SKM-1 treated with dmso at 0.1 percent for 144 hours (cell line): Measurements from ENCODE around the gene TCF12.

Experiments
- DNase-seq: peaks from one replicate; lab custom pipeline; 2025; ENCODE audit not compliant: unreplicated experiment; lab: John Stamatoyannopoulos, UW

The TCF12 gene

DNA sequence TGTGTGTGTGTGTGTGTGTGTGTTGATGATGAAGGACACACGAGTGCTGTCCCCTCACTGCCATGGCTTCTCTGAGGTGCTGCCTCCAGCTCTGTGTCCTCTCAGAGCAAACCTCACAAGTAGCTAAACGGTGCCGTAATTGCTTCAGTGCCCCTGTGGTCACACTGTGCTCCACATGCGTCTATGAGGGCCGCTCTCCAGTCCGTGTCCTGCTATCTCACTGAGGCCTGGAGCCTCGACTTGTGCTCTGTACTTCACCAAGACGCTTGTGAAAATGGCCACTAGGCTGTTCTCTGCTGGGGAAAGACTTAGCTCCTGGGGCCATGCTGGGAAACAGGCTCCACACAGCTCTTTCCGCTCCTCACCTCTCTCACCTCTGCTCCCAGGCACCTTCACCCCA lies 392.4 kb downstream of the TCF12 start:
- DNase-seq, result no peak

DNA sequence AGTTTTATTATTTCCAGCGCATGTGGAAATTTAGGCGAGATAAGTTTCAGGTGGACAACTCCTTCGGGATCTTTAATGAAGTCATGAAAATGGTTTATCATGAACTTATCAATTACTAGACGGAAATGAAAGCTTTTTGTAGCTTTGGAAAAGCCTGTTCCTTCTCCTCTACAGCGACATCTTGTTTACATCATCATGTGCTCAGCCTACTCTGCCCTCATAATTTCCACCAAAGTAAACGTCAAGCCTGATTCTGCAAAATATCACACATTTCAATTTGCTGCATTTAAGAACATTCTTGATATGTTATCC lies 393.5 kb downstream of the TCF12 start:
- no peak for DNase-seq

DNA sequence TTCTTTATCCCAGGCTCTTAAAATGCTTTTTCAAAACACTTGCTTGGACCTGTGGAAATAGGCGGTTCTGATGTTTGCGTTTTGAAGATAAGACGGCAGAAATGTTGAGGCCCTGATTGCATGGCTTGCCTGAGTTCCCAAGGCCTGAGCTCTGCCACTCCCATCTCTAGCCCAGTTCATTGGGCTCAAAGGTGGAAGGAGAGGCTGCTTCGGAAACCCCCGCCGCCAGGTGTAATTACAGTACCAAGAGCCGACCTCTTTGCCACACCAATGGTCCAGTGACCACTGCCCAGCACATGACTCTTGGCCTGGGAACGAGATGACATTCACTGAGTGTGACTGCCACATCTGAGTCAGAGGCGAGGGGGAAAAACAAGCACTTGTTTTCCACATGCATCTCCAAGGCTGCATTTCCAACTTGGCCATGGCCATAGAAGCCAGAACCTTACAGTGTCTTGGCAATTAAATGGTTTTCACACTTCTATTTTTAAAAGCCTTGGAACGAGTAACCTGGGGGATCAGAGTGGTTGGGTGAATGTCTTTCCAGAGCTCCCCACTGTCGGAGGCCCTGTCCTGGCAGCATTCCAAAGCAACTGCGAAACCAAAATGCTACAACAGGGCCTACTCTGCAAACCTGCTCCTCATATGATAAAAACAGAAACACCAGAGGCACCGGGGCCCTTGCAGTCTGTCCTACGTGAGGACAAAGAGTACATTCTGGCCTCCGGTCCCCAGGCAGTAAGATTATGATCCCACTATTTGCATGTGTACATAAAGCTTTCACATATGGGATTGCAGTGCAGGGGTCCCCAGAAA lies 394.1 kb downstream of the TCF12 start:
- no peak for DNase-seq

DNA sequence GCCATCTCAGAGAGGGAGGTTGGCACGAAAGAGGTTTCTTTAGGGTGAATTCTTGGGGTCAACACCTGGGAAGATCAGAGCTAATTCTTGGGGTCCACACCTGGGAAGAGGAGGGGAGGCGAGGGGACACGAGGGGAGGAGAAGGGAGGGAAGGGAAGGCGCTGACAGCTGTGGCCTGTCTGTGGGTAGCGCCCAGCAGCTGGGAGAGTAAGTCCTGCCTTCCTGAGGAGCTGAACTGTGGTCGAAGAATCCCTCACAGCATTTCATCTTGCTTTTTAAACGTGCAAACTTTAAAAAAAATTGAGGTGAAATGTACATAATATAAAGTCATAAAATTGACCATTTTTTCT lies 394.7 kb downstream of the TCF12 start:
- DNase-seq, result no peak

DNA sequence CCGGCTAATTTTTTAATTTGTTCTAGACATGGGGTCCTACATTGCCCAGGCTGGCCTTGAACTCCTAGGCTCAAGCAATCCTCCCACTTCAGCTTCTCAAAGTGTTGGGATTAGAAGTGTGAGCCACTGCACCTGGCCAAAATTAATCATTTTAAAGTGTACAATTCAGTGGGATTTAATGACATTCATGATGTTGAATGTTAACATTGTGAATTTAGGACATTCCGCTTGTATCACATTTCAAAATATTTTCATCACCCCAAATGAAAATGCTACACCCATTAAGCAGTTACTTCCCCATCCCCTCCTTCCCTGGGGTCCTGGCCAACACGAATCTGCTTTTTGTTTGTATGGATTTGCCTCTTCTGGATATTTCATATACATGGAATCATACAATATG lies 395.8 kb downstream of the TCF12 start:
- DNase-seq, result no peak

DNA sequence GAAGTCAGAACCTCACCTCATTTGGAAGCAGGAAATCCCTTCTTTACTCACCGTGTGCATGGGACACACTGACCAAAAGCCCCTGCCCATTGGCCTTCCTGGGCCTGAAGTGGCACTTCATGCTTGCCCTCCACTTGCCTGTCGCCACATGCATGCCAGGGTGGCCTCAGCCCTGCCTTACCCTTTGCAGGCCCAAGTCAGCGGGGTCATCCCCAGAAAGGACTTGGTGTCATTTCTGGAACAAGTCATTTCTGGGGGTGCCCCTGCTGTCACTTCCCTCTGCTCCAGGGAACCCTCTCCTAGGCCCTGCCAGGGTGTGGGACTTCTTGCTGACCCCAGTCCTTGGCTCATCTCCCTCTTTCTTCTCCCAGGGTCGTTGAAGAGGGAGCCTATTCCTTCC lies 398.0 kb downstream of the TCF12 start:
- DNase-seq, result no peak

DNA sequence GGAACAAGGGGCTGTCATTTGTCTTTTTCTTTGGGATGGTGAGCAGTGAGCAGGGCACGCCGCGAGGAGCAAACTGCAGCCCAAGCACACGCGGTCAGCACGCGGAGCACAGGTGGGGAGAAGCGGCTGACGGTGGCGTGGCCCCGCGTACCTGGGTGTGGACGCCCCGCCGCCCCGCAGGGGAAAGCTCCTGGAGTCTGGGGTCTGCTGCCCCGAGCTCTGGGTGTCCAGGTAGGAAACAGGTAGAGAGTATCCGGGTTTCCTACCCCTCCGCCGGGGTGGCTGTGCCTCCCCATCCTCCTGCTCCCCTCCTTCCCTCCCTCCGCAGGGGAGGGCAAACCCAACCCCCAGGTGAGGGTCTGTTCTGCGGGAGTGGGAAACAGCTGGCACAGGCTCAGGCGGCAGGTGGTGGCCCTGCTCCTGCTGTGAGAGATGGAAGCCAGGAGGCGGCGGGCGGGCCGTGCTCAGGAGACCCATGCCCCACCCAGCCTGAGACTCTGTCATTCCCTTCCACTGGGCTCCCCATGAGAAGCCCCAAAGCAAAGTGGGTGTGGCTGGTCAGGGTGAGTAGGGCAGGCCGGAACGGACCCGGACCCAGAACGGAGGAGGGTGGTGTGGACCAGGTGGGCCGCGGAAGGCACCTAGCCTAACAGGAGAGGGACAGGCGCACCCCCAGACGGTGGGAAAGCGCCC lies 400.9 kb downstream of the TCF12 start:
- DNase-seq, result no peak

DNA sequence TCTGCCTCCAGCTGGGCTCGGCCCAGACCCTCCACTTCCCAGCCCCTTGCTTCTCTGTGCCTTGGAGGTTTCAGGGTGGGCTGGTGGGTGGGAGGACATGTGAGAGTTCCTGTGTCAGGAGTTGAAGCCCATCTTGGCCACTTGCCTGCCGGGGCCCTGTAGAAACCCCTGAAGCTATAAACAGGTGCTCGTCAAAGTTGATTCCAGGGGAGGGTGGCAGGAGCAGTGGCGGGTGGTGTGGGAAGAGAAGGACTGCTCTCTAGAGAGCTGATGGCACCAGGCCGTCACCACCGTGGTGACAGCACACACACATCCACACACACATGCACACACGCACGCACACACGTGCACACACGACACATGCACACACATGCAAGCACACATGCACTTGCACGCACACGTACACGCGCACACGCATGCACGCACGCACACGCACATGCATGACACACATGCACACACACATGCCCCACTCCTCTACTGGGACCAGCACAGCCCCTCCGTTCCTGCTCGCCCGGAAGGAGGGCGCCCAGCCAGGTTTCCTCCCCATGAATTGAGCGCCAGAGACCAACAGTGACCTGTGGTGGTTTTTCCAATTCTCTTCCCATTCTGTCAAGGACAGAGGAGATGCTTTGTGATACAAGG lies 401.6 kb downstream of the TCF12 start:
- no peak for DNase-seq

DNA sequence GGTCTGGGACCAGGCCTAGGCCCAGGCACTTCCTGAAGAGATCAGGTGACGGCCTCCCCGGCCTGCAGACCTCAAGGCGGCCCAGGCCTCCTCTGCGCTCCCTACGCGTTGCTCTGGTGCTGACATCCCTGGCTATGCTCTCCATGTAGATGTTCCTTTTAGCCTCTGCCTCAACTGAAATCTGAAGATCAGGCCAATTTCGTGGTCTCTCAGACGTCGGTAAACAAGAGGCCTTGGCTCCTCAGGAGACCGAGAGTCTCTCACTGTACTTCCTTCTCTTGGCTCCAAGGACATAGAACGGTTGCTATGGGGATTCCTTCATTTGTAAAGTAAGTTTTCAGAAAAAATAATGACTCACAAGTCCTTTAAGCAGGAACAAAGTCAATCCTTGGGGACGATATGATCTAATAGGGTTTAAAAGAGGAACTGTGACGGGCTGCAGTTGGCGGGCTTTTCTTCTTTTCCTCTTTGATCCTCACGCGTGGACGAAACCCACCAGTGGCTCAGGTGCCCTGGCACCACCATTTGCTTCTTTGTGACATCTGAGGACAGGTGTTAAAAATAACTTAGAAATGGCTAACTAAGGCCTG lies 402.3 kb downstream of the TCF12 start:
- no peak for DNase-seq

DNA sequence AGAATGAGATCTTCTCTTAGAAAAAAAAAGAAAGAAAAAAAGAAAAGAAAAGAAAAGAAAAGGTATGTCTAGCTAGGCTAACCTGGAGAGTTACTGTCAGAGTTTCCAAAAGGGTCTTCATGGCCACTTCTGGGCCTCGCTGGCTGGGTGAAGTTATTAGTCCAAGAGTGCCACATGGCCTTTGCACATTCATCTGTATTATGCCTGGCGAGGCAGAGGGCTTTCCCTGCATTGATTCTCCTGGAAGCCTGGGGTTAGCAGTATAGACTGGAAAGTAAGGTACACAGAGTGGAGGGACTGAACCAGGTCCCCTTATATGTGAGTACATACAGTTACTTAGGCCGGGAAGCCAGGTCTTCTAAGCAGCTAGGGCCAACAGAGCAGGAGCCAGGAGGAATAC lies 403.0 kb downstream of the TCF12 start:
- no peak for DNase-seq

DNA sequence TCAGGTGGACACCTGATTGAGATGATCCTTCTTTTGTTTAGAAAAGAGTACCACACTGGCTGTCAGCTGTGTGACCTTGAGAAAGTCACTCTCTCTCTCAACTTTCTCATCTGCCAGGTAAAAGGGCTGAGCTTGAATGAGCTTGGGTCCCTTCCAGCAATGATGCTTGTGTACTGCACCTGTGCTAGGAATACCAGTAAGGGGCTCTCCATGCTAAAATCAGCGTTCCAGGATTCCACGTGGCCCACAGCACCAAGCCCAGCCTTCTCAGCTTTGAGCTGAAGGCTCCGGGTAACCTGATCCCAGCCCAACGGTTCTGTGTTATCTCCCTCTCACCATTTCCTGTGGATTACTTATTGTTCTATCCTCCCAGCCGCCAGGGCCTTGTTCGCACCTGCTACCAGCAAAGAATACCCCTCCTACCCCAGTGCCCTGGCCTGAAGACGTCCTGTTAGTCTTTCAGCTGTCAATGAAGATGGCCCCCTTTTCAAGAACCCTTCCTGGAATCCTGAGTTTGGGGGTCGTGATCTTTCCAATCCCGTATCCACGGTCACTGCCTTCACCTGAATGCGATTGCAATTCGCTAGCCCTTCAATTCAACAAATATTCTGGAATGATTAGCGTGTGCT lies 403.6 kb downstream of the TCF12 start:
- no peak for DNase-seq

DNA sequence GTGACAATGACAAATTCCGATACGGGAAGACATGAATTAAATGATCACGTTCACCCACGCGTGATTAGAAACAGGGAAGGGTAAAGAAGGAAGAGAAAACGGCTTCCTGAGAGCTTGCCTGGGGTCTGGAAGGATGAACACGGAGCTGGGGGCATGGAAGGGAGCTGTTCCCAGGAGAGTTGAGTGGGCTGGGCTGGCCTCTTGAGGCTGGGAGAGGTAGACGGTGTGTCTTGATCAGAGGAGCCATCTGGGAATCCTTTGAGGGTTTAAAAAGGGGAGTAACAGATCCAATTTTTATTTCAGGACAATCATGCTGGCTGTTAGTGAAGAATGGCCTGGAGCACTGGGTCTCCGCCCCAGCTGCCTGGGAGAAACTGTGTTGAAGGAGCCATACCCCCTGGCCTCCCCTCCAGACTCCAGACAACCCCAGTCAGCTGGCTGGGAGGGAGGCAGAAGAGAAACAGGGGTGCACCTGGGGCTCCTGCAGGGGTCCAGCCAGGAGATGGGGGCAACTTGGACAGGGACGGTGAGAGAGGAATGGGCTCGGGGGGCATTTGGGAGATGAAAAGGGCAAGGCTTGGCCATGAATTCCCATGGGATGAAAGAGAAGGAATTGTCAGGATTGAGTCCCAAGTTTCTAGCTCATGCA lies 404.3 kb downstream of the TCF12 start:
- no peak for DNase-seq

DNA sequence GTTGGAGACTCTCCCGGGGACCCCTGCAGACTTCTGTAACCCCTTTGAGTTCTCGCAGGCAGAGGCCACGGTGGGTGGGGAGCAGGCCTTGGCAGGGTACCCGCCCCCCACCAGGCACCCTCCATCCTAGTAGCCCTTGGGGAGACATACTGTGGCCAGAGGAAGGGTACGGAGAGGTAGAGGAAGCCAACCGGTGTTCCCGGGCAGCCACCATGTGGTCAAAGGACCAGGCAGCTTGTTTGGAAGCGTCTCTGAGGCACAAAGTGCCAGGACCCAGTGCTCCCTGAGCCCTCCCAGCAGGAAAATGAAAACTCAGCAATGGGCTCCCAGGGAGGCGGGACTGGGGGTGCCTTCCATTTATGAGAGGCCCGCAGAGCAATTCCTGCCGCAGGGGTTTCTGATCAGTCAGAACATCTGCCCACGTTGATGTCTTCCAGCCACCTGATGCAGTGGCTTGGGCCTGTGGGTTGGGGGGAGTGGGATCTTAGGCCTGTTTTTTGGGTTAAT lies 404.9 kb downstream of the TCF12 start:
- no peak for DNase-seq

DNA sequence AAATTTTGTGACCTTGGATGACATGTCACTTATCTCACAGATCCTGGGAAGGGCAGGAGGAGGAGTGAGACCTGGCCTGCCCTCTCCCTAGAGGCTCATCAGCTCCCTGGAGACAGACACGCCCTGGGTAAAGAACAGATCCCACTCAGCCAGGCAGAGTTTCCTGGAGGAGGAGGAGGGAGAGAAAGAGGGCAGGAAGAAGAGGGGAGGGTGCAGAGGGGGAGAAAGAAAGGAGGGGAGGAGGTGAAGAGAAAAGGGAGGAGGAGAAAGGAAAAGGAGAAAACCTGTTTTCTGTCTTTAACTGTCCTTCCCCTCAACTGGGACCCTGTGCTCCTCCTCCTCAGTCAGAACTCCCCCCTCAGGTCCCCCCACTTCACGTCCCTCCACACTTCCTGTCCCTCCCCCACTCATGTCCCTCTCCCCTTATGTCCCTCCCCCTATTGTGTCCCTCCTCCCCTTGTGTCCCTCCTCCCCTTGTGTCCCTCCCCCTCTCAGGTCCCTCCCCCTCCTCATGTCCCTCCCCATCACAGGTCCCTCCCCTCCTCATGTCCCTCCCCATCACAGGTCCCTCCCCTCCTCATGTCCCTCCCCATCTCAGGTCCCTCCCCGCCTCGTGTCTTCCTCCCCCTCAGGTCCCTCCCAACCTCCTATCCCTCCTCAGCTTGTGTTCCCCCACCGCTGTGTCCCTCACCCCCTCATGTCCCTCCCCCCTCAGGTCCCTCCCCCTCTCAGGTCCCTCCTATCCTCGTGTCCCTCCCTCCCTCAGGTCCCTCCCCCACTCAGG lies 405.6 kb downstream of the TCF12 start:
- no peak for DNase-seq

DNA sequence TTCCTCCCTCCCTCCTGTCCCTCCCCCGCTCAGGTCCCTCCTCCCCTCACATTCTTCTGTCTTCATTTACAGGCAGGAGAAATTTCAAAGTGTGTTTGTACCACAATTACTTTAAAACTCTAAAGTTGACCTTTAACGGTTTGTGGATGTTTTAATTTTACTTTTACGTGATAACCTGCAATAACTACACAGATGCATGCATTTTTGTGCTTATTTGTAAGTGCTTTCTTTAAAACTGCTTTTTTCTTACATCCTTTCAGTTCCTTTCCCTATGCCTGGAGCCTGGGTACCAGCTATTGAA lies 406.1 kb downstream of the TCF12 start:
- no peak for DNase-seq

DNA sequence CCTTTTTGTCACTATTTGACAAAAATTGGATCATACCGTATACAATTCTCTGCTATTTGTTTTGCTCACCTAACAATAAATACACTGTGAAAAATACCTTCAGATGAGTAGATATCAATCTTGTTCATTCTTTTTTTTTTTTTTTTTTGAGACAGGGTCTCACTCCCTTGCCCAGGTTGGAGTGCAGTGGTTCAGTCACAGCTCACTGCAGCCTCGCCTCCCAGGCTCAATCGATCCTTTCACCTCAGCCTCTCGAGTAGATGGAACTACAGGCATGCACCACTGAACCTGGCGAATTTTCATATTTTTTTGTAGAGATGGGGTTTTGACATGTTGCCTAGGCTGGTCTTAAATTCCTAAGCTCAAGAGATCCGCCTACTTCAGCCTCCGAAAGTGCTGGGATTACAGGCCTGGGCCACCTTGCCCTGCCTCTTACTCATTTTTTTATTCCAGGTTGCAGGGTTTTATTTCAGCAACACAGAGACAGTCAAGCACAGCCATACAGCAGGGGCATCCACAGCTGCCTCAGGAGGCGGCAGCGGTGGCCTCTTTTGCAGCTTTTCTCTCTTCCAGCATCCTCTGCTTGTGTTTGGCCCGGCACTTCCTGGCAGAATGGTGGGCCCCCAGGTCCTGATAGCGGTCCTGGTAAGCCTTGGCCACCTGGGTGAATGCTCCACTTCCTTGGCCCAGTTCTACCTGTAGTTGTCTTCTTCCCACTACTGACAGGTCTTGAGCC lies 406.7 kb downstream of the TCF12 start:
- no peak for DNase-seq

DNA sequence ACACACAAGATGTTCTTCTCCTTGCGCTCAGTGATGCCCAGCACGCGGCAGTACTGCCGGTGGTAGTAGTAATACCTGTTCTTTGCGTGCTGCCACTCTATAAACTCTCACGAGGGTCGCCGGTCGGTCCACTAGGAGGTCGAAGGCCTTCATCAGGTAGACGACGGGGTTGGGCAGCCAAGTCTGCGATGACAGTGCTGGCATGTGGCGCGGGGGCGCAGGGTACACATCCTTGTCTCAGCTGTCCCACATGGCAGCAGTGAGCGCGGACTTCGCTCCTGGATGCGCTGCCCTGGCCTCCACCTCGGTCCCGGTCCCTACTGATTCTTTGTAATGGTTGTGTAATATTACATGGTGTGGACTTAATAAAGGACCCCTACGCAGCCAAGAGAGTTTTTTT lies 407.8 kb downstream of the TCF12 start:
- DNase-seq, result no peak

DNA sequence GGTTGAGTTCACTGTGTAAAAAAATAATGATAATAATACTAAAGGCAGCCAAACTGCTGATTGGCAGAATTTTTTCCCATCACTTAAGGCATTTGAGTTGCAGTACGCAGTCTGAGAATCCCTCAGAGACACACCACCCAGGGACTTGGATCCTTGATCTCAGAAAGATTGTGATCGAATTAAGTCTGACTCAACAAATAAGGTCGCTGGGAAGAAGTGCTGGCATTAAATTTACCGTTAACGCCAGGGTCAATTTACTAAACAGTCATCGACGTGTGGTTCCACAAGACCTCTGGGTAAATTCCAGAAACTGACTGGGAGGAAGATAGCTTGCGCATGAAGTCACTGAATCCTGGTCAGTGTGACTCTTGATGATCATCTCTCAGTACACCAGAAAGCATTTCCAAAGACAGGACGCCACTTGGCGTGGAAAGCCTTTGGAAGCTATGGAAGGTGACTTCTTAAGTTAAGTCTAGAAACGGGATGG lies 409.6 kb downstream of the TCF12 start:
- no peak for DNase-seq

DNA sequence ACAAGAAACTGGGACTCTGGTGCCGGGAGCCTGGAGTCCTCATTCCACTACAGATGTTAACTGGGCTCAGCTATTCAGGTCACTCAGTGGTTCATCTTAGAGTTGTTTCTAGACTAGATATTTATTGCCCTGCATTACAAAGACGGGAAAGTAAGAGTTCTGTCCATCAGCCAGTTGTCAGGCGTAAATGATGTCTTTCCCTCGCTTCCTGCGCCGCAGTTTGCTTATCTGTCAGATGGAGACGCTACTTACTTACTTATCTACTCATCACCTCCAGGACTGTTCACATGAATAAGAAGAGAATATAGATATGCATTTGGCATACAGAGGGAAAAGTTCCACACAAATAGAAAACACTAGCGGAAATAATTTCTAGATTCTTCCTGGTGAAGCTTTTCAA lies 410.0 kb downstream of the TCF12 start:
- DNase-seq, result no peak

DNA sequence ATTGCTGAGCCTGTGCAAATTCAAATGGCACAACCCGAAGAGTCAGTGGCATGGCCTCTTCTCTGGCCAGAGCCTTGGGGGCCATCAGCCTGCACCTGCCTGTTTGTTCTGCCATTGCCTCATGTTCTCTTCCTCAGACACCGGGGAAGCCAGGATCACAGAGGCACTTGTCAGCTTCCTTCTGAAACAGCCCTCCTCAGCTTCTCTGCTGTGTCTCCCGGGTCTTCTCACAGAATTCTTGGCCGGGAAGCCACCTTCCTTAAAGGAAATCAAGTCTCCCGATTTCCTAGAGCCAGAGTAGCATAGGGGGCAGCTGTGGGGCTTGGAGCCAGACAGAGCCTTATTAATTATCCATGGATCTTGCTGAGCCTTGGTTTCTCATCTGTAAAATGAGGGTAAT lies 410.5 kb downstream of the TCF12 start:
- no peak for DNase-seq
